Lower leg skin (tissue), 3 donors: Measurements from ENCODE around the gene CRELD1.

ENCODE experiments used
- CTCF ChIP-seq, 3 donors: fragments of 450-650 bp; IDR thresholded peaks; one replicate each; pipeline ENCODE4 v1.5.1; 2016; ENCODE audit warnings: antibody characterized with exemption in 3 of 3, mild to moderate bottlenecking in 3 of 3, moderate library complexity in 2 of 3
- POLR2A ChIP-seq, 2 donors: fragments of 450-650 bp; IDR thresholded peaks; one replicate each; pipeline ENCODE4 v1.6.1; 2016 to 2017; ENCODE audit warnings: antibody characterized with exemption in 2 of 2, mild to moderate bottlenecking in 1 of 2, moderate library complexity in 1 of 2

- TF ChIP-seq CTCF (IDR thresholded peaks at IDR 0.05): no peak
- TF ChIP-seq POLR2A (IDR thresholded peaks at IDR 0.05): no peak
These were observed 16.6 kb upstream of the CRELD1 start, which contains the start of gene IL17RC for GRCh38 chr3:9916734-9917680.
